HG03571 (cell line): ENCODE data around the gene TECPR2.

Experiments
- ATAC-seq: cut with Tn5 transposase; IDR thresholded peaks from one replicate; pipeline ENCODE4 v1.9.1; 2021; ENCODE audit not compliant: unreplicated experiment

TECPR2 gene

GRCh38 chr14:102421411-102422057, 58.8 kb downstream of the TECPR2 start:
- no peak for ATAC-seq

DNA sequence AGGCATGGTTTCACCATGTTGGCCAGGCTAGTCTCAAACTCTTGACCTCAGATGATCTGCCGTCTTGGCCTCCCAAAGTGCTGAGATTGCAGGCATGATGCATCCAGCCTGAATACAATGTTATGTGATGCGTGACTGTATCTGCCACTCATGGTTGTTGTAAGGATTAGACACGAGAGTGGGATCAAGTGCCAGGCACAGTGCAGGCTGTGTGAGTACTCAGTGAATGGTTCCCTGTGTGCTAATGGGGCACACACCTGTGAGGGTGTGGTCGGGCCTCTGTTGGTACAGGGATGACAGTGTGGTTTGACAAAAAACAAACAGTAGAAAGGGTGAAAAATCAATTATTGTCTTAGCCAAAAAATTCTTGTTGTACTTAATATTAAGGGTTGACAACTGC, 61.8 kb downstream of the TECPR2 start:
- ATAC-seq, result no peak

- no peak for ATAC-seq
Observed at GRCh38 chr14:102424923-102425322, 62.2 kb downstream of the TECPR2 start.

DNA sequence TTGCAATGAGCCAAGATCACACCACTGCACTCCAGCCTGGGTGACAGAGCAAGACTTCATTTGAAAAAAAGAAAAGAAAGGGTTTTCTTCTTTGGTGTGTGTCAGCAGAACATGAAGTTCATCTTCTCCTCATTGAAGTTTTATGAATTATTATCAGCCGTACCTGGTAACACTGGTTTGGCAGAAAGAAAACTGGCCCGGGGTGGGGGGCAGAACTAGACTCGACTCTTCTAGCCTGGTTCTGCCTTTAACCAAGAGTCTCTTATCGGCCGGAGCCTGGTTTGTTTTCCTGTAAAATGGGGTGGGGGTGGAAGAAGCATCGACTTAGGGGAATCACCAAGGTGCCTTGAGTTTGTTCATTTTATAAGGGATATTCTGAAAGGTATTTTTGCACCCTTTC, 64.1 kb downstream of the TECPR2 start:
- no peak for ATAC-seq

GRCh38 chr14:102427642-102428041, 64.9 kb downstream of the TECPR2 start:
- no peak for ATAC-seq

- no peak for ATAC-seq
Observed at GRCh38 chr14:102430212-102430908, 67.6 kb downstream of the TECPR2 start.

DNA sequence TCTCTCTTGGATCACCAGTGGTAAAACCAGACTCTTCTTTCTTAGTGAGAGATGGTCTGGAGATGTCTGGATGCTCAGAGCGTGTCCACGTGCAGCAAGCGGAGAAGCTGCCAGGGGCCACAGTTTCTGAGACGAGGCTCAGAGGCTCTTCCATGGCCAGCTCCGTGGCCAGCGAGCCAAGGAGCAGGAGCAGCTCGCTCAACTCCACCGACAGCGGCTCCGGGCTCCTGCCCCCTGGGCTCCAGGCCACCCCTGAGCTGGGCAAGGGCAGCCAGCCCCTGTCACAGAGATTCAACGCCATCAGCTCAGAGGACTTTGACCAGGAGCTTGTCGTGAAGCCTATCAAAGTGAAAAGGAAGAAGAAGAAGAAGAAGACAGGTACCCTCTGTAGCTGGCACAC, 69.0 kb downstream of the TECPR2 start:
- no peak for ATAC-seq

DNA sequence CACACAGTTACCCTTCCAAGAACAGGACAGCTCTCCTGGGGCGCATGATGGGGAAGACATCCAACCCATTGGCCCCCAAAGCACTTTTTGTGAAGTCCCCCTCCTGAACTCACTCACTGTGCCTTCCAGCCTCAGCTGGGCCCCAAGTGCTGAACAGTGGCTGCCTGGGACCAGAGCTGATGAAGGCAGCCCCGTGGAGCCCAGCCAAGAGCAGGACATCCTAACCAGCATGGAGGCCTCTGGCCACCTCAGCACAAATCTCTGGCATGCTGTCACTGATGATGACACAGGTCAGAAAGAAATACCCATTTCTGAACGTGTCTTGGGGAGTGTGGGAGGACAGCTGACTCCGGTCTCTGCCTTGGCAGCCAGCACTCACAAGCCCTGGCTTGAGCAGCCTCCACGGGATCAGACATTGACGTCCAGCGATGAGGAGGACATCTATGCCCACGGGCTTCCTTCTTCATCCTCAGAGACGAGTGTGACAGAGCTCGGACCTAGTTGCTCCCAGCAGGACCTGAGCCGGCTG, 72.0 kb downstream of the TECPR2 start:
- no peak for ATAC-seq

DNA sequence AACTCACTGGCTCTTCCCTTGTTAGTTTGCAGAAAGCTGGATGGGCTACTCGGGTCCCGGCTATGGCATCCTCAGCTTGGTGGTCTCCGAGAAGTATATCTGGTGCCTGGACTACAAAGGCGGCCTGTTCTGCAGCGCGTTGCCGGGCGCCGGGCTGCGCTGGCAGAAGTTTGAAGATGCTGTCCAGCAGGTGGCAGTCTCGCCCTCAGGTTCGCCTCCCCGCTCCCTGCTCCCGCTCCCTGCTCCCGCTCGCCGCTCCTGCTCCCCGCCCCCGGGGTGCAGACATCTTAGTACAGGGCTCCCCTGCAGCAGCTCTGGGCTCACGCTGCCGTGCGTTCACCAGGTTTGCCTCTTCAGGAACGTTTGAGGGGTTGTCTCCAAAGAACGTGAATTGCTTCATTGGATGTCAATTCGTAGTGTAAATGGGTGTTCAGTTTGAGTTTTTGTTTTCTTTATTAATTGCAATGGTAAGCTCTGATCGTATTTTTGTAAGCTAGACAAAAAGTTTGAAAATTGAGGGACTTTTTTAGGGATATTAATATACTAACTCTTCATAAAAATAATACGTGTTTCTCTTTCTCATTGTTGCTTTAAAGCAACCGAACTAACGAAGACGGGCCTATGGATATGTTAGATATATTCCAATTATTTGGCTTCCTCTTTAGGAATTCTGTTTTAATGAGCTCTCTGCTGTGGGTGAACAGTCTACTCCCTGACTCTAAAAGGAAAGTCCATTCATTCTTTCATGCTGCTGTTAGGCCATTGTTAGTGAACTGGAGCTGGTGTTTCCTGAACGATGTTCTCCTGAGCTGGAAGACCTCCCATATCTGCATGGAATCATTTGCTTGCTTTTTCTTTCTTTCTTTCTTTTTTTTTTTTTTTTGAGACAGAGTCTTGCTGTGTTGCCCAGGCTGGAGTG, 75.5 kb downstream of the TECPR2 start:
- no peak for ATAC-seq

DNA sequence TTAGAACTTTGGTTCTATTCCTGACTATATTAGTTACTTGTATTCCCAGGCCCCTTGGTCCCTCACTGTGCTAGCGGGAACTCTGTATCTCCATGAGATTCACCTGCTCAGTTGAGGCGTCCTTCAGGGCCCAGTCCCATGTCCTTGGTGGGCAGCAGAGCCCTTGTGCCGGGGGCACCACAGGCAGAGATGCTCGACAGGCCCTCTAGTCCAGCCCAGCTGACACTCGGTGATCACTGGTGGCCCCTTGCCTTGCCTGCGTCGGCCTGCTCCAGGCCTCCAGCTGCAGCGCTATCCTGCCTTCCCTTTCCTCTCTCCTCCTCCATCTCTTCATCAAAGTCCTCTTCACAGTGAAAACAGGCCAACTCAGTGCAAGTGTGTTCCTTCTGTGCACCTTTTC, 76.8 kb downstream of the TECPR2 start:
- ATAC-seq, result no peak

- ATAC-seq, result no peak
Observed at GRCh38 chr14:102440392-102440791, 77.7 kb downstream of the TECPR2 start.

DNA sequence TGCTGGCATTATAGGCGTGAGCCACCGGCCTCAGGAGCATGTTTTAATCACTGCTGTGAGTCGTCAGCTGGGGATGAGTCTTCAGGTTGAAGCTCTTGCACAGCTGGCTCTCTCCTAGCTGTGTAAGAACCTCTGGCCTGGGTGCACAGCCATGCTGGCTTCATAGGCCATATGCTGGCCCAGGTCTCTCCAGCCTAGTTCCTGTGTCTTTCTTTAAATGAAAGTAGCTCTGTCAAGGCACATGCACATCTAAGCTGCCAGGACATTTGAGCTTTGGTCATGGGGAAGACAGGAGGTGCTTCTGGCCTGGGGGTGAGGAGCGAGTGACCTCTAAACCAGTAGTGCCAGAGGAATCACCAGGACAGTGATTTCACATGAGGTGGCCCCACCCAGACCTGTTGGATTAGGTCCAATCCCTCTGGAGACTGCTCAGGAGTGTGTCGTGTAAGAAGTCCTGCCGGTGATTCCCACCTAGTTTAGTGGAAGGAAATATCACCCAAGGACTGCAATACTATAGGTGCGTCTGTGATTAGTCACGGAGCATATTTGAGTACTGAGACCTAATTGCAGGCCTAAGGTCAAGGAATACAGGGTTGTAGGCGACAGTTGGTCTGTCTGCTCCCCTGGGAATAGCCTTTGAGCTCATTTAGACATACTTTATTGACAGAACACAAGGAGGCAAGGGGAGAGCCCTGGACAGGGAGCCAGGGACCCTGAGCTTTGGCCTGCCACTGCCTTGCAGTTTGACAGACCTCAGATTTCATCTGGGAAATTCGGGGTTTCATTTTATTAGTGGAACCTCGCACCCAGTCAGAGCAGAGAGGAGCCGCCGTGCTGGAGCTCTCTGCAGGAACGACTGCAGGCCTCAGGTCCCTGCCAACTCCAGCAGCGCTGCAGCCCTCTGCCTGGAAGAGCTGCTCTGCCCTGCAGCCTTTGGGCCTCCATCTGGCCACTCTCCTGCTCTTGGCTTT, 79.8 kb downstream of the TECPR2 start:
- ATAC-seq, result no peak

- ATAC-seq, result no peak
Observed at GRCh38 chr14:102445066-102445465, 82.3 kb downstream of the TECPR2 start.

GRCh38 chr14:102445641-102446040, 82.9 kb downstream of the TECPR2 start:
- no peak for ATAC-seq

GRCh38 chr14:102450206-102451063, 87.7 kb downstream of the TECPR2 start:
- no peak for ATAC-seq

DNA sequence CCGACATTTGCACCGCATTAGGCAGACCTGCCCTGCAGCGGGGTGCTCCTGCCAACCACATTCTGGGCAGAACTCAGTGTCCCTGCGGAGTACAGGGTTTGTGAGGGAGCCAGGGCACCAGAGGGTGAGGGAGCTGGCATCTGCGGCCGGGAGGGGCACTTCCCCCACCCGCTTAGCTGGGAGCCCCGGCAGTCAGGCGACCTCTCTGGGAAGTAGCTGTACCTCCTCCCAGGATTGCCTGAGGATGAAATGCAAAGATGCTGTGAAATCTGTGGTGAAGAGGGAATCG, 88.3 kb downstream of the TECPR2 start:
- no peak for ATAC-seq

GRCh38 chr14:102452302-102452701, 89.6 kb downstream of the TECPR2 start:
- ATAC-seq, result no peak

DNA sequence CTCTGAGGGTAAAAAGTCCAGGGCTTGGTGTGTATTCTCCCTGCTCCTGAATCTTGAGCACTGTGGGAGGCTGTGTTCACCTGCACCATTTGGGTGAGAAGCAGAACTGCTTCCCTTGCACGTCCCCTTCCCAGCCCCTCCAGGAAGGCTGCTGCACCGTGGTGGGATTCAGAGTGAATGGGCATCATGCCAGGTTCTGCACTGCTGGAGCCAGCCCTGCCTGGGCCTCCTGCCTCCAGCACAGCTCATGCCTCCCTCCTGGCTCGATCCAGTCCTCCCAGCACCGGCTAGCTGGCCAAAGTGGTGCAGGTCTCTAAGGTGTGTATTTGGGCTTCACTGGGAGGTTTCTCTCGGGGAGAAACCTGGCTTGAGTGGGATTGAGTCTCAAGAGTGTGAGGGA, 92.0 kb downstream of the TECPR2 start:
- no peak for ATAC-seq

DNA sequence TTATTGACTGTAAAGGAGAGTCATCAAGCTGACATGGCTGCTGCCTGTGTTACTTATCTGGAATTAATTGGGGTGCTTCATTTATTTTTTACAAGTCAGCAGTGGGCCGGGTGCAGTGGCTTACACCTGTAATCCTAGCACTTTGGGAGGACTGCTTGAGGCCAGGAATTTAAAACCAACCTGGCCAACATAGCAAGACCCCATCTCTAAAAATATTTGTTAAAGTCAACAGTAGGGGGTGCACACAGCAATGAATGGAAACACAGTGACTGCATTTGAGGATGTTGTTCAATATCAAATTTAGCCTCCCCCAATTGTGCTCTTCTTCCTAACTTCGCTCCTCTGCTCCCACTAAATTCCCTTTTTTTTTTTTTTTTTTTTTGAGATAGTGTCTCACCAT, 94.8 kb downstream of the TECPR2 start:
- ATAC-seq, result no peak
